Fibroblast of skin of left quadriceps (primary cell): ENCODE data around the gene SKIDA1.

Source experiments
- DNase-seq, 2 experiments: peaks; one replicate each; pipeline ENCODE4 v3.0.0-alpha.2; 2013; ENCODE audit warnings: low read depth in 2 of 2

The SKIDA1 gene

GRCh38 chr10:21529032-21529910 lies 3.8 kb upstream of the SKIDA1 start:
- no peak for DNase-seq

DNA sequence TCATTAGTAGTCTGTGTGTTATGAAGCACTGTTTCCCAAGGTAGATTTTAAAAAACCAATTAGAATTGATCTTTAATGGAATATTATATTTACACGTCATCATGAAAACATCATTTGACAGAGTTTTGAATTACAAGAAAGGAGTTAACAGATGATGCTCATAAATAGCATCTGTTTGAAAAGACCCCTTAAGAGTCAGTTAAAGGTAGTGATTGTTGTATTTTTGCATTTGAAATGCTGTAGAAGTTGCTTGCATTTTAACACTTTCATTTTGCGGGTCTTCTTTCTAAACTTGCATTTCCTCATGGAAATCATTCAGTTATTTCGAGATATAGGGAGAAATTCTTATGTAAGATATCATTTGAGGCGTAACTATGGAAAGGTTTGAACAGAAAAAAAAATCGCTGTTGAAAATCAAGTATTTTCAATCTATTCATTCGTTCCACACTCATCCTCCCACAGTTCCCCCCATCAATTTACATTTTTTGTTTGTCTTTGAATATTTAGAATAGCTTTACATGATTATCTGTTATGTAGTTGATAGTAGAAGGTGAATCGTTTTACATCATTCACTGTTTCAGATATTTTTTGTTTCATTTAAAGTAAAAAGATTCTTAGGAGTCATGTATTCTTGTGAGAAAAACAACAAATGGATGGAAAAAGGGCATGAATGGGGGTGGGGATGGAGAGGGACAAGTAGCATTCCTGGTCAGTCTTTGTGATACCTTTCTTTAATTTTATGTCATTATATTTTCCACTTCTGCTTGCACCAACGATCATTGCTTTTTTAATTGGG lies 3.0 kb upstream of the SKIDA1 start:
- DNase-seq = no peak

GRCh38 chr10:21527598-21528235 lies 2.2 kb upstream of the SKIDA1 start:
- no peak for DNase-seq

DNA sequence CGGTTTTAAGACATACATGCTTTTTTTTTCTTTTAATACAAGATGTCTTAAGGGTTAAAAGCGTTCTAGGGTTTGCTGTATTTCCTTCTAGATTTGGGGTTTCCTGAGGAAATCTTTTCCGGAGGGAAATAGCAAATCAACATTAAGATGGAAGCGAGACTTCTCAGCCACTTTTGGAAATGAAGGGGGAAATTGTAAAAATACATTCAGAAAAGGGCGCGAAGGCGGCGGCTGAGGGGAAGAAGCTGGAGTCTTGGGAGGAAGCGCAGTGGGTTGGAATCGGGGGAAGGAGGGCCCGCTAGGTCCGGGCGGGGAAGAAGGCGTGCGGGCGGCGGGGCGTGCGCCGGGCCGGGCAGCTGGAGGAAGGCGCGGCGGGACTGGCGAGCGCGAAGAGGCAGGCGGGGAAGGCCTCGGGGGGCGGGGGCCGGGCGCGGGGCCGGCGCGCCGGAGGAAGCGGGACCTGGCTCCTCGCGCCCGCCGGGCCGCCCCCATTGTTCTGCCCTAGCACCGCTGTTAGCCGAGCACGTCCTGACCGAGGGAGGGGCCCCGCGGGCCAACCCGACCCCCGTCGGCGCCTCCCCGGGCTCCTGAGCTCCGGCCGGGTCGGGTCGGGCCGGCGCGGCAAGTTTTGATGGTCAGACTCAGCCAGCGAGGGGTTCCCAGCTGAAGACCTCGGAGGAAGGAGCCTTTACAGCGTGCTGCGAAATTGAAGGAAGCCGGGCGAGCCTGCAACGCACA lies 1.5 kb upstream of the SKIDA1 start:
- DNase-seq = no peak

DNA sequence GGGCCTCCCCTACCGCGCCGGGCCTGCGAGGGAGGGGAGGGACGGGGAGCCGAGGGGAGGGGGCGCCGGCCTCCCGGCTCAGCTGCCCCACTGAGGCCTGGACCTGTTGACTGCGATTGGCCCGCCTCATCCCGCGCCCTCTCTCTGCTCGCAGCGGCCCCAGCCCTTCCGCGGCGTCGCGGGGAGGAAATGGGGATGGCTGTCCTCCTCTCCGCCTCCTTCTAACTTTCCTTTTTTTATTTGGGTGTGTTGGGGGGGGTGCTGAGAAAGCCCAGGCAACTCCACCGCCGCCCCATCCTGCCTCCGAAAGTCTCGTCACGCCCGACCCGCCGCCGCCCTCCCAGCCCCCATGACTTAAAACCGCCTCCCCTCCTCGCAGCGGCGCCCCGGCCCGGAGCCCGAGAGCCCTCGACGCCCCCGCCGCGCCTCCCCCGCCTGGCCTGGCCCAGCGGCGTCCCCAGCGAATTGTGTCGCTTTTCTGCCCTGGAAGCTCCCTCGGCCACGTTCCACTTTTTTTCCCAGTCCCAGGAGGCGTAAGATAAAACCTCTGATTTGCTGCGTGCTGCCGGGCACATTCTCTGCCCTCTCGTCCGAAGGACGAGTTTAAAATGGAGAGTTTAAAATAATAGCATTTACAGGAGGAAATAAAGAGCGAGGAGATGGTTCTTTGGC lies 842 bp upstream of the SKIDA1 start:
- peak; percentile 83 to 84 for DNase-seq

DNA sequence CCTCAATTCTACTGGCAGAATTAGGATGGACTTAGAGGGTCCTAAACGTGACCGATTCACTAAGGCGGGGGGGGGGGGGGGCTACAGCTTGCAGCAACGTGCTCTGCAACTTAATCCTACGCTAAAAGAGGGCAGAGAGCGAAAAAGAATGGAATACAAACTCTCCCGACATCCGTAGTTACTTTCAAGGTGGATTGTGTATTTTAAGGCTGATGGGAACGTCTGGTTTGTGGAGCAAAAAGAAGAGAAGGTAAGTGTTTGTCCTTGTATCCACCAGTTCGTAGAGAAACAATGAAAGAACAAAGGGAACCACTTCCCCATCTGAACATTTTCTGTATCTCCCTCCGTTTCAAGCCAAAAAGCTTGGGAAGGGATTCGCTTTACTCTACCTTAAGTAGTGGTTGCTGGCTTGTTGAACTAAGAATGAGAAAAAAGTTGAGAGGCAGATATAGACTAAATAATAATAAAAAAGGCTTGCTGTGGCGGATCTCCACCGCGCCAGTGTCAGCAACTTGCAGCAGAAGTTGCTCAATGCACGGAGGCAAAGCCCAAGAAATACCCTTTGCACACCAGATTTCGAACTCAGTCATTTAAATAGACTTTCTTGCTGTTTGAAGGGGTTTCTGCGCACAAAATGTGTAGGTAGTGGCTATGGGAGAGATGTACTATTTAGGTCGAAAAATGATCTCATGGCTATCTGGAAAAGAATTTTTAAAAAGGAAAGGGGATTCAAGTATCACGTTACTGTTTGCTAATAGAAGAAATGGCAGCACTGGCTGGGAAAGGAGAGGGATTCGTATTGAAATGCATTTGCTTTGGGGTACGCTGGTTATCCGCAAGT lies 736 bp downstream of the SKIDA1 start:
- no peak for DNase-seq

- no peak for DNase-seq
These were observed 1.4 kb downstream of the SKIDA1 start for GRCh38 chr10:21524131-21524525.

DNA sequence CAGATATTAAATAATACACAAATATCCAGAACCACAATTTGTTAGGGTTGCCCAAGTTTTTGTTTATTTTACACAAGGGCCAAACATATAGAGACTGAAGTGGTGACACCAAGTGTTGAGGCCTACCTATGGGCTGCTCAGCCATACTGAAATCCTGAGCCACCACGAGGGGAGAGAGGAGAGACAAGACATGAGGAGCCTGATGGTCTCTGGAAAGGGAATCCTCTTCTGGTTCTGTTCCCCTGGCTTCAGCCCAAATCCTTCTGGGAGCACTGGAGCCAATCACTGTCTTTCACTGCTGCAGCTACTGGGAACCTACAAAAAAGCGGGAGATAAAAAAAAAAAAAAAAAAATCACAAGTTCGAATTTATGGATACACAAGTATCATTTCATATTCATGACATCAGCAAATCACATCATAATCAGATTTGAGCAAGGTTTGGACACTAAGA lies 1.9 kb downstream of the SKIDA1 start:
- no peak for DNase-seq

- no peak for DNase-seq
These were observed 2.7 kb downstream of the SKIDA1 start for GRCh38 chr10:21522631-21523406.

GRCh38 chr10:21521751-21522533 lies 3.5 kb downstream of the SKIDA1 start:
- DNase-seq = no peak

GRCh38 chr10:21520949-21521348 lies 4.5 kb downstream of the SKIDA1 start:
- DNase-seq = no peak

GRCh38 chr10:21520509-21520908 lies 5.0 kb downstream of the SKIDA1 start:
- no peak for DNase-seq

GRCh38 chr10:21519941-21520436 lies 5.5 kb downstream of the SKIDA1 start:
- no peak for DNase-seq

DNA sequence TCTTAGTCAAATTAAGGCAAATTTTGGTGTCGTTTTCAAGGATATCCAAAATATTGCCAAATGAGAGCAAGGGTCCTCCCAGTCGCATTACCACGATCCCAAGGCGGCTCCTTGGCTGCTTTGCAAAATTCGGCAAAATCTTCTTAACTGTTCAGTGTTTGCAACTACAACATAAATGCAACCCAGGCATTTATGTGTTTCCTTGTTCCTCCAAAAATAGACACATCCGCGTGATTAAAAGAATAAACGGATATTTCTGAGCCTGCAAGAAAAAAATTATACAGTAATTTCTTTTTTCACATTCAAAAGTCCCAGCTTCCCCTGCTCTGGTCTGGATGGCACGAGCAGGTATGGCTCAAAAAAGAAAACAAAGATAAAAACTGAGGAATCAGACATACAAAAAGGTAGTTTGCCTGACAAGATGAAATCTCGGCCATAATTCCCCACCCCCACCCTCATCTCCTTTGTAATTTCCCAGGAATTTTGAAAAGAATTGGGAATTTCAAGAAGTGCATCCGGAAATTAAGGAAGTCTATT lies 6.0 kb downstream of the SKIDA1 start:
- DNase-seq = no peak

GRCh38 chr10:21518641-21519396 lies 6.7 kb downstream of the SKIDA1 start:
- DNase-seq = no peak

- DNase-seq = peak; percentile 71 to 76
These were observed 7.3 kb downstream of the SKIDA1 start for GRCh38 chr10:21518149-21518640.
